Measurements from ENCODE around the gene PPIP5K1.

GRCh38 chr15:43527016-43527801 lies 62.8 kb downstream of the PPIP5K1 start:
- TF ChIP-seq SIN3A (IDR thresholded peaks at IDR 0.05; ENCODE audit: borderline replicate concordance in 2 of 2, control insufficient read depth in 1 of 2, low read depth in 2 of 2, low read length in 2 of 2) (no peak), PREB (CRISPR knock-in tag; IDR thresholded peaks at IDR 0.05) (no peak), SMARCA4 (IDR thresholded peaks at IDR 0.05) (no peak), FOXA1 (IDR thresholded peaks at IDR 0.05; ENCODE audit: borderline replicate concordance) (no peak)

All from K562 (cell line).